ENCODE results near the gene SAMD14.
A peak's percentile ranks its signal among the peaks of the same experiment; 100 is the strongest.
"Not testable (repeated sequence)": the region's sequence is repeated elsewhere in the genome, so short reads cannot be mapped to it uniquely, and the experiment has no call there.

The SAMD14 gene

GRCh38 chr17:50075446-50076032, 54.4 kb downstream of the SAMD14 start:
- DNase-seq (ENCODE audit: low spot score), result no peak

- no peak for DNase-seq (ENCODE audit: low spot score)
Measured at GRCh38 chr17:50074227-50074626, 55.7 kb downstream of the SAMD14 start.

- no peak for DNase-seq (ENCODE audit: low spot score)
Measured at GRCh38 chr17:50072925-50073324, 57.0 kb downstream of the SAMD14 start.

GRCh38 chr17:50072130-50072529, 57.8 kb downstream of the SAMD14 start:
- DNase-seq (ENCODE audit: low spot score), result no peak

- DNase-seq (ENCODE audit: low spot score), result no peak
Measured at GRCh38 chr17:50071692-50072091, 58.3 kb downstream of the SAMD14 start.

- no peak for DNase-seq (ENCODE audit: low spot score)
Measured at GRCh38 chr17:50070908-50071680, 58.9 kb downstream of the SAMD14 start.

GRCh38 chr17:50067996-50068395, 62.0 kb downstream of the SAMD14 start:
- no peak for DNase-seq (ENCODE audit: low spot score)

- no peak for DNase-seq (ENCODE audit: low spot score)
Measured at GRCh38 chr17:50066995-50067394, 63.0 kb downstream of the SAMD14 start.

- no peak for DNase-seq (ENCODE audit: low spot score)
Measured at GRCh38 chr17:50065056-50065455, 64.9 kb downstream of the SAMD14 start.

- DNase-seq (ENCODE audit: low spot score), result peak; percentile 92
Measured at GRCh38 chr17:50064253-50065001, 65.5 kb downstream of the SAMD14 start.

- DNase-seq (ENCODE audit: low spot score), result peak; percentile 26
Measured at GRCh38 chr17:50063561-50064252, 66.3 kb downstream of the SAMD14 start.

- DNase-seq (ENCODE audit: low spot score), result peak; percentile 42
Measured at GRCh38 chr17:50062293-50063243, 67.4 kb downstream of the SAMD14 start.

GRCh38 chr17:50061713-50062045, 68.3 kb downstream of the SAMD14 start:
- not testable (repeated sequence) for DNase-seq (ENCODE audit: low spot score)

GRCh38 chr17:50060951-50061712, 68.8 kb downstream of the SAMD14 start:
- DNase-seq (ENCODE audit: low spot score), result peak; percentile 57

Data from AG08395 (cell line).